ENCODE results near the gene GSKIP.

GSKIP gene

GRCh38 chr14:96370528-96370927 lies 7.2 kb downstream of the GSKIP start:
- TF ChIP-seq, protein P1, sequence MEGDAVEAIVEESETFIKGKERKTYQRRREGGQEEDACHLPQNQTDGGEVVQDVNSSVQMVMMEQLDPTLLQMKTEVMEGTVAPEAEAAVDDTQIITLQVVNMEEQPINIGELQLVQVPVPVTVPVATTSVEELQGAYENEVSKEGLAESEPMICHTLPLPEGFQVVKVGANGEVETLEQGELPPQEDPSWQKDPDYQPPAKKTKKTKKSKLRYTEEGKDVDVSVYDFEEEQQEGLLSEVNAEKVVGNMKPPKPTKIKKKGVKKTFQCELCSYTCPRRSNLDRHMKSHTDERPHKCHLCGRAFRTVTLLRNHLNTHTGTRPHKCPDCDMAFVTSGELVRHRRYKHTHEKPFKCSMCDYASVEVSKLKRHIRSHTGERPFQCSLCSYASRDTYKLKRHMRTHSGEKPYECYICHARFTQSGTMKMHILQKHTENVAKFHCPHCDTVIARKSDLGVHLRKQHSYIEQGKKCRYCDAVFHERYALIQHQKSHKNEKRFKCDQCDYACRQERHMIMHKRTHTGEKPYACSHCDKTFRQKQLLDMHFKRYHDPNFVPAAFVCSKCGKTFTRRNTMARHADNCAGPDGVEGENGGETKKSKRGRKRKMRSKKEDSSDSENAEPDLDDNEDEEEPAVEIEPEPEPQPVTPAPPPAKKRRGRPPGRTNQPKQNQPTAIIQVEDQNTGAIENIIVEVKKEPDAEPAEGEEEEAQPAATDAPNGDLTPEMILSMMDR (IDR thresholded peaks at IDR 0.05; ENCODE audit: control extremely low read depth, extremely low read depth, low read depth, missing control alignments): no peak
- DNase-seq (ENCODE audit: extremely low spot score): no peak
- ChIA-PET CTCF (interaction anchor here (1.0 to 1.8 kb wide), 2 partner anchors 9 to 16 kb away, joined by 4 to 6 read pairs; no protein-coding TSS in a partner anchor), POLR2A (no interaction called here)

- CTCF ChIA-PET: interaction anchor here (0.9 kb wide), 1 partner anchor 11 kb away, joined by 3 read pairs; no protein-coding TSS in a partner anchor
- POLR2A ChIA-PET: no interaction called here
- no peak for DNase-seq (ENCODE audit: extremely low spot score)
- TF ChIP-seq, protein P1 (IDR thresholded peaks at IDR 0.05; ENCODE audit: control extremely low read depth, extremely low read depth, low read depth, missing control alignments): no peak
These were observed 10.2 kb downstream of the GSKIP start for GRCh38 chr14:96373538-96373937.

DNA sequence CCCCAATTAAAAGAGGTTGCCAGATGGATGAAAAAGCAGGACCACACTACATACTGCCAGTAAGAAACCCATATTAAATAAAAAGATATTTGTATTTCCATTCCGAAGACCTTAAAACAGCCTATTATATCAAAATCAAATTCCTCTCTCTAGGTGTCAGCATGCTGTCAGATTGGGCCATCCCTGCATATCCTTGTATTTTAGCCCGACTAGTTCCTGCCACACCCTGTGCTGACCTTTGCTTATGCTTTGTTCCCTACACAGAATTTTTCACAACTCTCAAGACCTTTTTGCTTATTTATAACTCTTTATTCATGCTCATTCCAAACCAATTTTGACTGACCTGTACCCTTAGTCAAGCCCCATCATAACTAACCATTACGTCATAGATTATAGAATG lies 12.8 kb downstream of the GSKIP start:
- TF ChIP-seq, protein P1 (IDR thresholded peaks at IDR 0.05; ENCODE audit: control extremely low read depth, extremely low read depth, low read depth, missing control alignments): no peak
- DNase-seq (ENCODE audit: extremely low spot score): no peak
- POLR2A ChIA-PET: no interaction called here
- CTCF ChIA-PET: no interaction called here

DNA sequence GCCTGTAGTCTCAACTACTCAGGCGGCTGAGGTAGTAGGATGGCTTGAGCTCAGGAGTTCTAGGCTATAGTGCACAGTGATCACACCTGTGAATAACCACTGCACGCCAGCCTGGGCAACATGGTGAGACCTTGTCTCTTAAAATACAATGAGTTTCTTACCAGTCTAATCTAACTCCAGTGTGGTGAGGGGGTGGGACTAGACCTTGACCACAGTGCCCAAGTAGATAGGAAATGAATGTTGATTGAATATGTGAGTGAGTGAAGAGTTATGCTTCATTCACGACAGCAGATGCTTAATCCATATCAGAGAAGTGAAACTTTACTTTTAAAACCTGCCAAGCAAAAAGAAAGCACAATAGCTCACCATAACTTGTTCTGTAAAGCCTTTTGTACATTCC lies 17.4 kb downstream of the GSKIP start:
- ChIA-PET POLR2A (no interaction called here), CTCF (interaction anchor here (1.0 to 3.3 kb wide), 9 partner anchors 8 to 665 kb away, joined by 3 to 19 read pairs (median 5); no protein-coding TSS in a partner anchor)
- TF ChIP-seq, protein P1 (IDR thresholded peaks at IDR 0.05; ENCODE audit: control extremely low read depth, extremely low read depth, low read depth, missing control alignments): no peak
- no peak for DNase-seq (ENCODE audit: extremely low spot score)

DNA sequence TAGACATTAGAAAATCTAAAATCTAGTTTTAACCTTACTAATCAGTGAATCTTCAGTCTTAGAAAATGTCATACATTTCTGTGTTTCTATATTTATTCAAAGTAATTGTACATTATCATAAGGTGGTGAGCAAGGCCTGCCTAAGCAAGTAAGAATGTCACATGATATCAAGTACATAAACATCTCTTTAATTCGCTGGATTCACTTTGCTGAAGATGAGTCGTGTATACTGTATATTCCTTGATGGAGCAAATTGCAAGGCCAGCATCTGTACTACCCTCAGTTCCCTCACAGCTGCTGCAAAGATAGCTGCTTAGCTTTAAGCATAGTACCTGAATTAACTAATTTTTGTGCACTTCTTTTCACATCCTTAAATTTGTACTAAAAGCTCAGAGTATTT lies 20.1 kb downstream of the GSKIP start:
- TF ChIP-seq, protein P1 (IDR thresholded peaks at IDR 0.05; ENCODE audit: control extremely low read depth, extremely low read depth, low read depth, missing control alignments): no peak
- ChIA-PET POLR2A (no interaction called here), CTCF (no interaction called here)
- DNase-seq (ENCODE audit: extremely low spot score): no peak

DNA sequence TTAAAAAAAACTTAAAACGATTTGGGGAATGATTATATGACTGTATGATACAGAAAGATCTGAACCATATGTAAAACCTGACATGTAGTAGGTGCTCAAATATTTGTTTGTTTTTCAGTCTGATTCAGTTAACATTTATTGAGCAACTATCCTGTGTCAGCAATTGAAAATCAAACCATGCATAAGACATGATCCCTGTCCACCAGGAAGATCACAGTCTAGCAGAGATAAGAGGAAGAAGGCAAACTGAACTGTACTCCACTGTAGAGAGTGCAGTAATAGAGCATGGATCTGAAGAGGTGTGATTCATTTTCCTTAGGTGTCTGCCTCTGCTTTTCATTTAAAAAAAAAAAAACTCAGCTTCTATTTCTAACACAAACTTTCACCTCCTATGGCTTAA lies 20.7 kb downstream of the GSKIP start:
- POLR2A ChIA-PET: no interaction called here
- CTCF ChIA-PET: no interaction called here
- no peak for DNase-seq (ENCODE audit: extremely low spot score)
- TF ChIP-seq, protein P1 (IDR thresholded peaks at IDR 0.05; ENCODE audit: control extremely low read depth, extremely low read depth, low read depth, missing control alignments): no peak

- CTCF ChIA-PET: interaction anchor here (1.2 kb wide), 1 partner anchor 11 kb away, joined by 3 read pairs; no protein-coding TSS in a partner anchor
- POLR2A ChIA-PET: no interaction called here
- no peak for DNase-seq (ENCODE audit: extremely low spot score)
- TF ChIP-seq, protein P1 (IDR thresholded peaks at IDR 0.05; ENCODE audit: control extremely low read depth, extremely low read depth, low read depth, missing control alignments): no peak
These were observed 21.4 kb downstream of the GSKIP start for GRCh38 chr14:96384740-96385139.
